OCI-M1 (cell line): ENCODE measurements around the gene NLRP12.
"Not testable (repeated sequence)": the region's sequence is repeated elsewhere in the genome, so short reads cannot be mapped to it uniquely, and the experiment has no call there.

Experiments
- DNase-seq: peaks from one replicate; lab custom pipeline; 2025; lab: John Stamatoyannopoulos, UW

The NLRP12 gene

DNA sequence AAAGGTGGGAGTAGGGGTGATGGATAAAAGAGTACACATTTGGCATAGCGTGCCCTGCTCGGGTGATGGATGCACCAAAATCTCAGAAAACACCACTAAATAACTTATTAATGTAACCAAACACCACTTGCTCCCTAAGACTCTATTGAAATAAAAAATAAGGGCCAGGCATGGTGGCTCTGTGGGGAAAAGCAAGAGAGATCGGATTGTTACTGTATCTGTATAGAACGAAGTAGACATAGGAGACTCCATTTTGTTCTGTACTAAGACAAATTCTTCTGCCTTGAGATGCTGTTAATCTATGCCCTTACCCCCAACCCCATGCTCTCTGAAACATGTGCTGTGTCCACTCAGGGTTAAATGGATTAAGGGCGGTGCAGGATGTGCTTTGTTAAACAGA is 14.3 kb upstream of the NLRP12 start:
- DNase-seq = not testable (repeated sequence)

DNA sequence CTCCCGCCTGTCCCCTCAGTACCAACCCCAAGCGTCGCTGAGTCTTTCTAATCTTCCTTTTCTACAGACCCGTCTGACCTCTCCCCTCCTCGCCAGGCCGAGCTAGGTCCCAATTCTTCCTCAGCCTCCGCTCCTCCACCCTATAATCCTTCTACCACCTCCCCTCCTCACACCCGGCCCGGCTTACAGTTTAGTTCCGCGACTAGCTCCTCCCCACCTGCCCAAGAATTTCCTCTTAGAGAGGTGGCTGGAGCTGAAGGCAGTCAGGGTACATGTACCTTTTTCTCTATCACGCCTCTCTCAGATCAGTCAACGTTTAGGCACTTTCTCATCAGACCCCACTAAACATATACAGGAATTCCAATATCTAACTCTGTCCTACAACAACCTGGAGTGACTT is 8.7 kb upstream of the NLRP12 start:
- DNase-seq = not testable (repeated sequence)

DNA sequence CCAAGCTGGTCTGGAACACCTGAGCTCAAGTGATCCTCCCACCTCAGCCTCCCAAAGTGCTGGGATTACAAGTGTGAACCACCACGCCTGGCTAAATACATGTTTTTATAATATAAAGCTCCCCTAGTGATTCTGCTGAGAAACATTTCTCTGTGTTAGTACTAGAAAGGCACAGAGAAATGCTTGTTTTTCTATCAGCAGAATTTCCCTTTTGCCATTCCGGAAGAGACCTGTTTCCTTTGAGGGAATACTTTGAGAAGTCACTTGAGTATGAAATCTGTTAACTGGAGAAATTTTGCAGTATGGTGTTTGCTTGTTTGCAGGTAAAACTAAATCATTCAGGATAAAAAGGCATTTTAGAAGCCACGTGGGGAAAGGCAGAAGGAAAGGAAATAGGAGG is 4.4 kb upstream of the NLRP12 start:
- no peak for DNase-seq

DNA sequence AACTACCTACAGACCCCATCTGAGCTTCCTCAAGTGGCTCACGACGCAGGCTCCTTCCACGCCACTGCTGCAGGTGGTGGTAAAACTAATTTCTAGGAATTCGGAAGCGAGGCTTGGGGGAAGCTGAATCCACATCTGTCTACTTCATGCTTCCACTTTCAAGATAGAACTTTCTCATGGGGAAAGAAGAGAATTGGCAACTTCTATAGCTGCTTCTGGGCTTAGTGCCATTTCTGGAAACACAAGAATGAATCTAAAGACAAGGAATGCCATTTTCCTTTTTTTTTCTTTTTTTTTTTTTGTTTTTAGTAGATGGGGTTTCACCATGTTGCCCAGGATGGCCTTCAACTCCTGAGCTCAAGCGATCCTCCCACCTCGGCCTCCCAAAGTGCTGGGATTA is 2.8 kb upstream of the NLRP12 start:
- DNase-seq = no peak

DNA sequence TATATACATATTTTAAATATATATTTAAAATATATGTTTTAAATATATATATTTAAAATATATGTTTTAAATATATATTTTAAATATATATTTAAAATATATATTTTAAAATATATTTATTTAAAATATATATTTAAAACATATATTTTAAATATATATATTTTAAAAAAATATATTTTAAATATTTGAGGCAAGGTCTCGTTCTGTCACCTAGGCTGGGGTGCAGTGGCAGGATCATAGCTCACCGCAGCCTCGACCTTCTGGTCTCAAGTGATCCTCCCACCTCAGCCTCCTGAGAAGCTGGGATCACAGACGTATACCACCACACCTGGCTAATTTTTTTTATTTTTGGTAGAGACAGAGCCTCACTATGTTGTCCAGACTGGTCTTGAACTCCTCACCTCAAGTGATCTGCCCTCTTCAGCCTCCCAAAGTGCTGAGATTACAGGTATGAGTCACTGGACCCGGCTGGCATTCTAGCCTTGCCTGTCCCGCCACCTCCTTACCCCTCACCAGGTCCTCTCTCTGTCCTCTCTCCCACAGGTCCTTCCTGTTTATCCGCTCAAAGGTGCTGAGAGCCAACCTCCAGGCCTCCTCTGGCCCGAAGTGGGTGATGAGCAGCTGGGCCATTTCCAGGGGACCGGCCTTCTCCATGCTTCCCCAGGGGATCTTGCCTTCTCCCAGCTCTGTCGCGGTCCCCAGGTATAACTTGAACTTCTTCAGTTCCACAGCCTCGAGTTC is 564 bp downstream of the NLRP12 start:
- DNase-seq = no peak

DNA sequence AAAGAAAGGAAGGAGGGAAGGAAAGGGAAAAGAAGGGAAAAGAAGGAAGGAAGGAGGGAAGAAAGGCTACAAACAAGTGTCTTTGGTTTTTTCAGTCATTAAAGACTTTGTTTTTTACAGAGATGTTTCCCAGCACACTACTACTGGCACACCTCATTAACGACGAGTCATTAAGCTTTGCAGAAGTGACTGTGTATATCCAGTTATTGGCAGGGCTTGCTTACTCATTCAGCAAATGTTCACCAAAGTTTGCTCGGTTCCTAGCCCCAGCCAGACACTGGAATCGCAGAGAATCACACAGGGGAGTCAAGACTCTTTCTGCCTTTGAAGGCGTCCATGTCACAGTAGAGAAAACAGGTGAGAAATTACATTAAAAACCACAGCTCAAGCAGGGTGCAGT is 4.3 kb downstream of the NLRP12 start:
- no peak for DNase-seq

DNA sequence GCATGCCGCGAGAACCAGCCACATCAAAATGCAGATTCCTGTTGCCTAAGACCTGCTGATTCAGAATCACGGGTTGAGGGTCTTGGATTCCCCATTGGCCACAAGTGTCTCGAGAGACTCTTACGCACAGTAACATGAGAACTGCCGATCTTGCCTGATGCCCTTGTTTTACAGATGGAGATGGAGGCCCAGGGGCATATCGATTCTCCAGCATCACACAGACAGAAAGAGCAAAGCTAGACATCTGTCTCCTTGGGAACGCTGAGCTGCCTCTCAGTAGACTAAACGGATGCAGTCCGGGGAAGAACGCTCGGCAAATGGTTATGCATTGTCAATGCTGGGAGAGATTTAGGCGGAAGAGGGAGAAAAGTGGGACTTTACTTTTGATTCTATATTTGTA is 5.4 kb downstream of the NLRP12 start:
- no peak for DNase-seq

DNA sequence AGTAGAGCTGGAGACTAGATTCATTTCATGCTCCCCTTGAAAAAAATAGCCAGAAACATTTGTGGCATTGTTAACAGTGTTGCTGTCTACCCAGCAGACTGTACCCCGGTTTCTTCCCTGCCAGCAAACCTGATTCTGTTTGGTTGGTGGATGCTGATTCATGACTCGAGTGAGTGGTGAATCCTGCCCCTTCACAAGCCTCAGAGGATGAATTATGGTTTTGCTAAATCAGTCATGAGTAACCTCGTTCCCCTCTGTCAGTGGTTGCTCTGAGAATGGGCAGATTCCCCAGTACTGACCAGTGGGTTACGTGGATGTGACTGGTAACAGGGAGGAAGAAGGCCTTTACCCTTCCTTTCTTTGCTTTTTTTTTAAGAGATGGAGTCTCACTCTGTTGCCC is 10.1 kb downstream of the NLRP12 start:
- DNase-seq = no peak

DNA sequence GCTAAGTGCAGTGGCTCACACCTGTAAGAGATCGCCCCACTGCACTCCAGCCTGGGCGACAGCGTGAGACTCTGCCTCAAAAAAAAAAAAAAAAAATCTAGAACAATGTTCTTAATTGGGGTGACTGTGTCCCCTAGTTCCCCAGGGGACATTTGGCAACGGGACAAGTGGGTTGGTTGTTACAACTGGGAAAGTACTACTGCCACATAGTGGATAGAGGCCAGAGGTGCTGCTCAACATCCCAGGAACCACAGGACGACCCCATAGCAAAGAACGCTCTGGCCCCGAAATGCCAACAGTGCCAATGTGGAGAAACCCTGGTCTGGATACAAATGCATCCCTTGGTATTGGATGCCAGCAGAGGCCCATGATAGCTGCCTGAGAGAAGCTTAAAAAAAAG is 11.8 kb downstream of the NLRP12 start:
- DNase-seq = peak; percentile 15

DNA sequence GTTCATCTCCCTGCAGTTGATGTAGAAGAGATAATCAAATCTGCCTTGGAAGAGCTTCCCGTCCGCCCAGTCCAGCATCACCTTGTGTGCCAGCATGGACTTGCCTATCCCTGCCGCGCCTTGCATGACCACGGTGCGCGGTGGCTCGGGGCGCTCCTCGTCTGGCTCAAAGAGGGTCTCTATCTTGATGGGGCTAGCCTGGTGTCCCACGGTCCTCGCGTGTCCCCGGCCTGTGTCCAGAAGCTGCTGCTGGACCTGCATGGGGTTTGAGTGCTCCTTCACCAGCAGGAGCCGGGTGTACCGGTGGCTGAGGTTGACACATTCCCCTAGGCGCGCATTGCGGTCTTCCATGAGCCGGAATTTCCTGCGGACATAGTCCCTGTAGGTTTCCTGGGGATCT is 13.2 kb downstream of the NLRP12 start:
- DNase-seq = no peak

DNA sequence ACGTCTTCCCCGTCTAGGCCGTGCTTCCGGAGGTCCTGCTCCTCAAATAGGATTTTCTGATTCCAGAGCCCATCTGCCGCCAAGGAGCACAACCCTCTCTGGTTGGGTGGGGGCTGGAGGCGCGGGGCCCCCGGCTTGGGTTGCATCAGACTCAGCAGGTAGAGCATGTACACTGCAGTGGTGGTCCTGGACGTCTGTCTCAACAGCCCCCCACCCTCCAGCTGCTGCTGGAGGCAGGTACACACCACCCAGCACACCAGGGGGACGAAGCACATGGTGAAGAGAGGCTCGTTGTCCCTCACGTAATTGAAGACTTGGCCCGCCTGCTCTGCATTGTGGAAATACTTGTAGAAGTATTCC is 13.9 kb downstream of the NLRP12 start:
- no peak for DNase-seq

DNA sequence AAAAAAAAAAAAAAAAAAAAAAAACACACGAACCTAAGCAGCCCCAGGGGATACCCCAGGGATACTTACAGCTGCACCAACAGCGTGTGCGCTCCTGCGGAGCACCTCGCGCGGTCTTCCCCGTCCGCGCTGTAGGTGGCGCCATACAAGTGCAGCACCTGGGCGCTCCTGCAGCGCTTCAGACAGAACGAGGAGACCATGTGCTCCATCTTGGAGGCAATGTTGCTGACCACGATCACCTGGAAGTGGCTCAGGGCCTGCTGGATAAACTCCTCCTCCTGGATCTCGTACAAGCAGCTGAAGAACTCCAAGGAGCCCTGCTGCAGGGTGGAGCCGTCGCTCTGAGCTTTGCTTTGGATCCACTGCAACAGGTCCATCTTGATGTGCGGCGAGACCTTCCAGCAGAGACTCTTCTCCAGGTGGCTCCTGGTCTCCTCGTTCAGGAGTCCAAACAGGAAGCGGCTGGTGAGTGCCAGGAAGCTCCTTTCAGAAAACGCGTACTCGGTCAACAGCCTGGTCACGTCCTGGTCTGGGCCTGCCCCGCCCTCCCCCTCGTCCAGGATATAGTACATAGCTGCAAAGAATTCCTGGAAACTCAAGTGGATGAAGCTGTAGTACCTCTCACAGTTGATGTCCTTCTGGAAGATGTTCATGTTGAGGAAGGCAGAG is 14.5 kb downstream of the NLRP12 start:
- no peak for DNase-seq

DNA sequence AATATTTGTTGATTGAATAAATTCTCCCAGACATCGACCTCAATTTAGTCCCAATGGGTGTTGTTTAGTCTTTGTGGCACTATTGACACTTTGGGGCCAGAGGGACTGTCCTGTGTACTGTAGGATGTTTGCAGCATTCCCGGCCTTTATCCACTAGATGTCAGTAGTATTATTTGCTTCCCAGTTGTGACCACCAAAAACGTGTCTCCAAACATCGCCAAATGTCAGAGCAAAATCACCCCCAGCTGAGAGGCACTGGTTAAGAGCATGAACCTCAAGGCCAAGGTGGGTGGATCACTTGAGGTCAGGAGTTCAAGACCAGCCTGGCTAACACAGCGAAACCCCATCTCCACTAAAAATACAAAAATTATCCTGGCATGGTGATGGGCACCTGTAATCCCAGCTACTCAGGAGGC is 15.4 kb downstream of the NLRP12 start:
- DNase-seq = peak; percentile 62

DNA sequence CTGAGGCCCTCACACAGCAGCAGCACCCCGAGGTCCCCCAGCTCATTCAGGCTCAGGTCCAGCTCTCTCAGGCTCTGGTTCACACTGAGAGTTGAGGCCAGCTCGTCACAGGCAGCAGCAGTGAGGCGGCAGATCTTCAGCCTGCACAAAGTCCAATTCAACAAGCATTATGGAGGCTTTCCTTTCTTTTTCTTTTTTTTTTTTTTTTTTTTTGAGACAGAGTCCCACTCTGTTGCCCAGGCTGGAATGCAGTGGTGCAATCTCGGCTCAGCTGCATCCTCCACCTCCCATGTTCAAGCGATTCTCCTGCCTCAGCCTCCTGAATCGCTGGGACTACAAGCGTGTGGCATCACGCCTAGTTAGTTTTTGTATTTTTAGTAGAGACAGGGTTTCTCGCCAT is 22.9 kb downstream of the NLRP12 start:
- DNase-seq = no peak

DNA sequence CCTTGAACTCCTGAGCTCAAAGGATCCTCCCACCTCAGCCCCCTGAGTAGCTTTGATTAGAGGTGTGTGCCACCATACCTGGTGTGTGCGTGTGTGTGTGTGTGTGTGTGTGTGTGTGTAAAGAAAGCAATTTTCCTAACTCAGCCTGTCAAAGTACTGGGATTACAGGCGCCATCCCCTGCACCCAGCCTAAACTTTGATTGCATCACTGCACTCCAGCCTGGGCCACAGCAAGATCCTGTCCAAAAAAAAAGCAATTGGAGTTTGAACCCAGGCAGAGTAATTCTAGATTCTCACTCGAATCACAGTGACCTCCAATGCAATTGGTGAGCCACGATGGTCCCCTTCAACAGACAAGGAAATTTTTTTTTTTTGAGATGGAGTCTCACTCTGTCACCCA is 29.1 kb downstream of the NLRP12 start:
- DNase-seq = no peak

DNA sequence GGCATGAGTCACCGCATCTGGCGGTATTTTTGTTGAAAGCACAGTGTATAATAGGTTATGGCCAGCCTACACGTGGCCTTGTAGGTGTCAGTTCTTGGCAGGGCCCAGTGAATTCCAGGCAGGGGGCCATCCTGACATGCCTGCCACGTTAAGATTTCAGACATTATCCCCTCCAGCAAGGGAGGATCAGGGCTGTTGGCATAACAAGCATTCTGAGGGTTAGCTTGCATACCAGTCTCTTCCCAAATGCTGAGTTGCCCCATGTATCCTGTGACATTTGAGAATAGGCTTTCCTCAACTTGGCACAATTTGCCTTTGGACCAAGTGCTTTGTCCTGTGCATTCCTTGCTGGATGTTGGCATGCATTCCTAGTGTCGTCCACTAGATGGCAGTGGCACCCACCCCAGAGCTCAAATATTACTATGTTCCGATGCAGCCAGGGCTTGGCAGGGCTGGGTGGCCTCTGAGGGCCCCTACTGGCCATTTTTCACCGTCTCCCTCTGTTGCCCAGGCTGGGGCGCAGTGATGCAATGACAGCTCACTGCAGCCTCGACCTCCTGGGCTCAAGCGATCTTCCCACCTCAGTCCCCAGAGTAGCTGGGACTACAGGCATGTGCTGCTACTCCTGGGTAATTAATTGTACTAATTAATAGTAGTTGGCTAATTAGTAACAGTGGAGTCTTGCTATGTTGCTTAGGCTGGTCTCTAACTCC is 31.2 kb downstream of the NLRP12 start:
- peak; percentile 95 for DNase-seq

DNA sequence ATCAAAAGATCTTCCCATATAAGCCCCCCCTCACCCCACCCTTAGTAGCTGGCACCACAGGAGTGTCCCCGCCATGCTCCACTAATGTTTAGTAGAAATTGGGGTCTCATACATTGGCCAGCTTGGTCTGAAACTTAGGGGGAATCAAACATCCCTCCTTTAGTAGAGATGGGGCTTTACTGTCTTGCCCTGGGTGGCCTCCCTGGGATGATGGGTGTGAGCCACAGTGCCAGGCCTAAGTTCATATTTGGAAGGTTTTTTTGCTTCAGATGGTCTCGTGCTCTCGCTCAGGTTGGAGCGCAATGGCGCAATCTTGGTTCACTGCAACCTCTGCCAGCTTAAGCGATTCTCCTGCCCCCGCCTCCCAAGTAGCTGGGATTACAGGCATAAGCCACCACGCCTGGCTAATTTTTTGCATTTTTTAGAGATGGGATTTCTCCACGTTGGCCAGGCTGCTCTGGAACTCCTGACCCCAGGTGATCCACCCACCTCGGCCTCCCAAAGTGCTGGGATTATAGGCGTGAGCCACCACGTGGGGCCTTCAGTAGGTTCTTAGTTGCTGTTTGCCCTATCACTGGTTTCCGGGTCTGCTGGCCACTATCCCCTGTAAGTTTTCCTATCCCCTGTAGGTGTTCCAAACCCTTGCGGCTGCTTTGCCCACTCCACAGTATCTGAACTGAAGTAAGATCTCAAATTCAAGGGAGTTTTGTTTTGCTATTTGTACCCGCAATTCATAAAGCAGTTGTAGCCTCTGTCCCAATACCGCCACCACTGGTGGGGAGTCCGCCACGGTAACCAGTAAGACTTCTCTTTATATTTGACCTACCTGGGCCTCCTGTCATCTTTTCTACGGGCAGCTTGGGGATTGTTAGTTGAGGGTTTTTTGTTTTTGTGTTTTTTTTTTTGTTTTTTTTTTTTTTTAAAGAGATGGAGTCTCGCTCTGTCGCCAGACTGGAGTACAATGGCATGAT is 34.1 kb downstream of the NLRP12 start:
- DNase-seq = no peak

DNA sequence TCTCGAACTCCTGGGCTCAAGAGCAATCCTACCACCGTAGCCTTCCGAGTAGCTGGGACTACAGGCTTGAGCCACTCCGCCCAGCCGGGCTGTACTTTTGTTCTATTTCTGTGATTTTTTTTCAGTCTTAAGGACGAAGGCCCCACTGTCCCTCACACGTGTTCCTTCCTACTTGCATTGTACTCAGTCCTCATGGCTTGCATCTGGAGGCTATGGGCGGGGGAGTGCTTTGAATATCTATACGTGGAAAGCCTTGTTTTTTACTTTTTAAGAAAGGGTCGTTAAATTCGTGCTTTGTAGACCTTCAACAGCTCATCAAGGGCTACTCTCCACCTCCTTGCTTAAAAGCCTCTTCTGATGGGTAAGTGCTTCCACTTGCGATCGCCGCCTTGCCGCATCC is 36.8 kb downstream of the NLRP12 start:
- no peak for DNase-seq

DNA sequence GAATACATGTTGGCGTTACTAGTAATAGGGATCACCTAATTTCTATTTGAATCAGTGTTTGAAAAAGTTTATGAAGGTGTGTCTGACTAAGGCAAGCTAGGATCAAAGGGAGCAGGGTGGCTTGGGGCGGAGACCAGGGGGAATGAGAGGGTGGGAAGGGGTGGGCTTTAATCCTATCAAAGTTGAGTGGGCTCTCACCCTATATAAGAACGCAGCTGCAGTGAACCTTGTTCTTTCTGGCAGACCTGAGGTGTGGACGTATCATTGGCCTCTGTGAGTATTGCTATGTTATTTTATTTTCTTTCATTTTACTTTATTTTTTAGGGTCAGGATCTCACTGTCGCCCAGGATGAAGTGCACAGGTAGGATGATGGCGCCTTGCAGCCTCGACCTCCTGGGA is 37.4 kb downstream of the NLRP12 start:
- DNase-seq = no peak

DNA sequence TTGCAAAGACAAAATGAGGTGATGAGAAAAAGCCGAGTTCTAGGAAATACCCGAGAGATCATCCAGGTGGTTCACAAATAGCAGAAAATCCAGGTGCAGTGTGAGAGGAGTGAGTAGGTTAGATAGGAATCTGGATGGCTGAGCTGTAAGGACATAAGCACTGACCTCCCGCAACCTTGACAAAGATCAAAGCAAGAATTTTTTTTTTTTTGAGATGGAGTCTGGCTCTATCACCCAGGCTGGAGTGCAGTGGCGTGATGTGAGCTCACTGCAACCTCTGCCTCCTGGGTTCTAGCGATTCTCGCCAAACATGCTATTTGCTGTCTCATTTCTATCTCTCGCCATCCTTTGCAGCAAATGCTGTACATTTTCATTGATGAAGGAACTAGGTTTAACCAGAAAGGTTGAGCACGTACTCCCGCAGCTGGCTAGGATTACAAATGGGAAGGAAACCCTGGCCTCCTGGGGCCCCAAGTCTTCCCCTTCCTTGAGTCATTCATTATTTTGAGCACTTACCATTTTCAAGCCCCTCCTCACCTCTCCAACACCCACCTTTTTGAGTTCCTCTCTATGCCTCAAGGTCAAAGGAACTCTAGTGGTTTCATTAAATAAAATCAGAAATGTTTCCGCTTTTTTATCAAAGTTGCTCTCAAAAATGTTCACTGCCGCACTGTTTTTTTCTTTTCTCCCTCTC is 38.8 kb downstream of the NLRP12 start:
- DNase-seq = no peak

DNA sequence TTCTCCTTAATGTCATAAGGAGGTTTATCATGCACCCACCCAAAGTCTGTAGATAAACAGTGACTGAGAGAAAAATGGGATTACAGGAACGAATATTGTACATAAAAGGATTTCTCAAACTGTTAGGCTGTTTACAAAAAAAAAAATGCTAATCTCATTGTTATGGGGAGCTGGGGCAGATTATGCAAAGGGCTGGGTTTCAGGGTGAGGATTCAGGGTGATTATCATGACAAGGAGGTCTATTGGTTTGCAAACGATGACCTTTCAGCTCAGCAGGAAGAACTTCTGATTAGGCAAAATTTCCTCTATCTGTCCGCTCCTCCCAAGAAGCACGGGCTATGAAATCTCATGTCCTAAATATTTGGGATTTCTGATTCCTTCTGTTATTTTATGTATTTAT is 41.4 kb downstream of the NLRP12 start:
- no peak for DNase-seq

DNA sequence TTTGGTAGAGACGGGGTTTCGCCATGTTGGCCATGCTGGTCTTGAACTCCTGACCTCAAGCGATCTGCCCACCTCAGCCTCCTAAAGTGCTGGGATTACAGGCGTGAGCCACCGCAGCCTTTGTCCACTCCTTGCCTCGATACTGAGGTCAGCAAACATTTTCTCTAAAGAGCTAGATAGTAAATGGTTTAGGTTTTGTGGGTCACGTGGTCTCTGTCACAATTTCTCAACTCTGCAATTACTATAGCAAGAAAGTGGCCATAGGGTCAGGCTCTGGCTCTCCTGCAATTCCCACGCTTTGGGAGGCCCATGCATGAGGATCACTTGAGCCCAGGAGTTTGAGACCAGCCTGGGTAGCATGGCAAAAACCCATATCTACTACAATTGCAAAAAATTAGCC is 42.8 kb downstream of the NLRP12 start:
- DNase-seq = not testable (repeated sequence)
